ENCODE data around the gene CTIF. TPM values are rescaled to one million over a fixed set of nuclear protein-coding genes. Genes with fewer than 3 reads are reported as not detected.
A peak's percentile ranks its signal among the peaks of the same experiment; 100 is the strongest.

CTIF gene
- total RNA-seq, 1 donor from 2014 or later, result 54.8 TPM

DNA sequence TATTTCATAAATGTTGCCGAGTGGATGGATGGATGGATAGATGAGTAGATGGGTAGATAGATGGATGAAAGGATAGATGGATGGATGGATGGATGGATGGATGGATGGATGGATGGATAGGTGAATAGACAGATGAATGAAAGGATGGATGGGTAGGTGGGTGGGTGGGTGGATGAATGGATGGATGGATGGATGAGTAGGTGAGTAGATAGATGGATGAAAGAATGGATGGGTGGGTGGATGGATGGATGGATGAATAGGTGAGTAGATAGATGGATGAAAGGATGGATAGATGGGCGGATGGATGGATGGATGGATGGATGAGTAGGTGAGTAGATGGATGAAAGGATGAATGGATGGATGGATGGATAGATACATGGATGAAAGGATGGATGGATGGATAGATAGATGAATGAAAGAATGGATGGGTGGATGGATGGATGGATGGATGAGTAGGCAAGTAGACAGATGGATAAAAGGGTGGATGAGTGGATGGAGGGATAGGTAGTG is 307.6 kb downstream of the CTIF start:
- DNase-seq (no peak), ATAC-seq (no peak)
- Histone ChIP-seq H3K36me3 (no peaks in the 10 kb centered on the region), H3K27ac (no peak overlapping the region), H3K4me3 (no peak overlapping the region), H3K4me1 (peaks cover 61% of the 10 kb centered on the region), H3K9me3 (no peaks in the 10 kb centered on the region), H3K27me3 (ENCODE audit: low read depth) (no peaks in the 10 kb centered on the region)
- TF ChIP-seq, protein P1, sequence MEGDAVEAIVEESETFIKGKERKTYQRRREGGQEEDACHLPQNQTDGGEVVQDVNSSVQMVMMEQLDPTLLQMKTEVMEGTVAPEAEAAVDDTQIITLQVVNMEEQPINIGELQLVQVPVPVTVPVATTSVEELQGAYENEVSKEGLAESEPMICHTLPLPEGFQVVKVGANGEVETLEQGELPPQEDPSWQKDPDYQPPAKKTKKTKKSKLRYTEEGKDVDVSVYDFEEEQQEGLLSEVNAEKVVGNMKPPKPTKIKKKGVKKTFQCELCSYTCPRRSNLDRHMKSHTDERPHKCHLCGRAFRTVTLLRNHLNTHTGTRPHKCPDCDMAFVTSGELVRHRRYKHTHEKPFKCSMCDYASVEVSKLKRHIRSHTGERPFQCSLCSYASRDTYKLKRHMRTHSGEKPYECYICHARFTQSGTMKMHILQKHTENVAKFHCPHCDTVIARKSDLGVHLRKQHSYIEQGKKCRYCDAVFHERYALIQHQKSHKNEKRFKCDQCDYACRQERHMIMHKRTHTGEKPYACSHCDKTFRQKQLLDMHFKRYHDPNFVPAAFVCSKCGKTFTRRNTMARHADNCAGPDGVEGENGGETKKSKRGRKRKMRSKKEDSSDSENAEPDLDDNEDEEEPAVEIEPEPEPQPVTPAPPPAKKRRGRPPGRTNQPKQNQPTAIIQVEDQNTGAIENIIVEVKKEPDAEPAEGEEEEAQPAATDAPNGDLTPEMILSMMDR (IDR thresholded peaks at IDR 0.05), result no peak
- intact Hi-C loops (cut with DNase I), result no loop called here

GRCh38 chr18:48847807-48848486 is 309.1 kb downstream of the CTIF start:
- Histone ChIP-seq H3K9me3 (no peaks in the 10 kb centered on the region), H3K36me3 (no peaks in the 10 kb centered on the region), H3K4me3 (no peak overlapping the region), H3K27ac (peak overlapping the region; percentile 60), H3K27me3 (ENCODE audit: low read depth) (no peaks in the 10 kb centered on the region), H3K4me1 (peaks cover 55% of the 10 kb centered on the region)
- ATAC-seq, result no peak
- intact Hi-C loops (cut with DNase I), result no loop called here
- peak; percentile 38 for DNase-seq
- TF ChIP-seq, protein P1 (IDR thresholded peaks at IDR 0.05), result no peak

DNA sequence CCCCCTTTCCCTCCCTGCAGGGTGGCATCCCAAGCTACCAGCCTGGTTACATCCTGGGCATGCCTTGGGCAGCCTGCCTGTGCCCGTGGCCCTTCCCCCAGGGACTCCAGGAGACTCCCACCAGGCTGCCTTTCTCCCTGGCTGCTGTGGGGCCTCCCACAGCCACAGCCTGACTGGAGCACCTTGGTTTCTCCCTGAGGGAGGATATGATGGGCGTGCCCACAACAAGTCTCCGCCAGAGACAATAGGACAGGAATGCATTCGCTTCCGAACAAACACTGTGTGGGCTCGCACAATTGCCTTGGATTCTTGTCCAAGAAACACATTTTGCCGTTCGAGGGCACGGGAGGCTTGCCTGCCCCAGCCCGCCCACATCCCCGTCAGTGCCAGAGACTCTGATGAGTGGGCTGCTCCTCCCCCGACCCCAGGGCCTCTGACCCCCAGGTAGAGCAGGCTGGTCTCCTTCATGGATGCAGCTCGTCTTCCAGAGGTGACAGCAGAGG is 309.9 kb downstream of the CTIF start:
- H3K27ac ChIP-seq, result peak overlapping the region; percentile 60
- no peaks in the 10 kb centered on the region for H3K9me3 ChIP-seq
- H3K4me3 ChIP-seq, result no peak overlapping the region
- H3K36me3 ChIP-seq, result no peaks in the 10 kb centered on the region
- DNase-seq (no peak), ATAC-seq (peak in 1 of 2 donors; percentile 11)
- H3K27me3 ChIP-seq (ENCODE audit: low read depth), result no peaks in the 10 kb centered on the region
- intact Hi-C loops (cut with DNase I), result no loop called here
- TF ChIP-seq, protein P1 (IDR thresholded peaks at IDR 0.05), result no peak
- peaks cover 51% of the 10 kb centered on the region for H3K4me1 ChIP-seq

GRCh38 chr18:48850822-48851598 is 312.2 kb downstream of the CTIF start:
- Histone ChIP-seq H3K36me3 (no peaks in the 10 kb centered on the region), H3K4me3 (no peak overlapping the region), H3K9me3 (no peaks in the 10 kb centered on the region), H3K4me1 (peaks cover 57% of the 10 kb centered on the region), H3K27ac (peak overlapping the region; percentile 77), H3K27me3 (ENCODE audit: low read depth) (no peaks in the 10 kb centered on the region)
- TF ChIP-seq, protein P1 (IDR thresholded peaks at IDR 0.05), result no peak
- ATAC-seq (peak; percentile 19 to 24), DNase-seq (no peak)
- intact Hi-C loops (cut with DNase I), result no loop called here

DNA sequence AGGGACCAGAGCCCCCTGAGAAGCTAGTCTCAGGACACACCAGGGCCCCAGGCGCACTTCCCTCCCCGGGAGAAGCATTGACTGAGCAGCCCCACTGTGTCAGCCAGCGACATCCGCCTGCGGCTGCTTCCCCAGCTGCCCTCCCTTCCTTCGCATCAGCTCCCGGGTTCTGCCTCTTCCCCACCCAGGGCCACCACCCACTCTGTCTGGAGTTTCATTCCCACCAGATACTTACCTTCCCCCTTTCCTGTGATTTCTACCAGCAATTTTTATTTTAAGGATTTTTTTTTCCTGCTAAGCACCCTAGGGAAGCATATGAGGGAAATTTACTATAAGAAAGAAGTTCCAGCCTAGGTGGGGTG is 312.7 kb downstream of the CTIF start:
- peak; percentile 57 to 58 for ATAC-seq
- intact Hi-C loops (cut with DNase I), result no loop called here
- TF ChIP-seq, protein P1 (IDR thresholded peaks at IDR 0.05), result no peak
- Histone ChIP-seq H3K27ac (peak overlapping the region; percentile 77), H3K4me3 (no peak overlapping the region), H3K36me3 (no peaks in the 10 kb centered on the region), H3K4me1 (peaks cover 63% of the 10 kb centered on the region), H3K27me3 (ENCODE audit: low read depth) (no peaks in the 10 kb centered on the region), H3K9me3 (no peaks in the 10 kb centered on the region)
- DNase-seq, result peak; percentile 71
